ENCODE results near the gene SERPING1. TPM values are rescaled to one million over a fixed set of nuclear protein-coding genes. Genes with fewer than 3 reads are reported as not detected.

SERPING1 gene
- total RNA-seq, 1 donor from 2014 or later: 94.6 TPM

GRCh38 chr11:57646799-57647303, 49.4 kb downstream of the SERPING1 start:
- no peaks in the 10 kb centered on the region for H3K36me3 ChIP-seq
- intact Hi-C loops (cut with micrococcal nuclease): no loop called here
- peaks cover 64% of the 10 kb centered on the region for H3K27me3 ChIP-seq (ENCODE audit: low read depth)
- H3K4me3 ChIP-seq: peak overlapping the region; percentile 3
- no peak for DNase-seq
- H3K9me3 ChIP-seq (replicated peaks): no peaks in the 10 kb centered on the region
- H3K27ac ChIP-seq (replicated peaks): peak overlapping the region; percentile 77
- peaks cover 62% of the 10 kb centered on the region for H3K4me1 ChIP-seq
- TF ChIP-seq CTCF (IDR thresholded peaks at IDR 0.05; ENCODE audit: borderline replicate concordance): no peak

GRCh38 chr11:57647372-57647771, 49.9 kb downstream of the SERPING1 start:
- H3K27me3 ChIP-seq (ENCODE audit: low read depth): peaks cover 68% of the 10 kb centered on the region
- intact Hi-C loops (cut with micrococcal nuclease): no loop called here
- DNase-seq: no peak
- H3K4me1 ChIP-seq: peaks cover 62% of the 10 kb centered on the region
- no peaks in the 10 kb centered on the region for H3K9me3 ChIP-seq (replicated peaks)
- H3K4me3 ChIP-seq: no peak overlapping the region
- no peaks in the 10 kb centered on the region for H3K36me3 ChIP-seq
- H3K27ac ChIP-seq (replicated peaks): peak overlapping the region; percentile 77
- no peak for TF ChIP-seq CTCF (IDR thresholded peaks at IDR 0.05; ENCODE audit: borderline replicate concordance)

- Histone ChIP-seq H3K27ac (replicated peaks) (no peak overlapping the region), H3K9me3 (replicated peaks) (no peaks in the 10 kb centered on the region), H3K36me3 (no peaks in the 10 kb centered on the region), H3K27me3 (ENCODE audit: low read depth) (peaks cover 72% of the 10 kb centered on the region), H3K4me1 (peaks cover 62% of the 10 kb centered on the region), H3K4me3 (peak overlapping the region; percentile 62)
- TF ChIP-seq CTCF (IDR thresholded peaks at IDR 0.05; ENCODE audit: borderline replicate concordance): no peak
- intact Hi-C loops (cut with micrococcal nuclease): no loop called here
- no peak for DNase-seq
These were observed 50.7 kb downstream of the SERPING1 start for GRCh38 chr11:57647960-57648800.

GRCh38 chr11:57648801-57649735, 51.6 kb downstream of the SERPING1 start:
- H3K36me3 ChIP-seq: no peaks in the 10 kb centered on the region
- no peak for TF ChIP-seq CTCF (IDR thresholded peaks at IDR 0.05; ENCODE audit: borderline replicate concordance)
- H3K4me1 ChIP-seq: peaks cover 57% of the 10 kb centered on the region
- no peaks in the 10 kb centered on the region for H3K9me3 ChIP-seq (replicated peaks)
- H3K4me3 ChIP-seq: peak overlapping the region; percentile 62
- peaks cover 72% of the 10 kb centered on the region for H3K27me3 ChIP-seq (ENCODE audit: low read depth)
- DNase-seq: no peak
- intact Hi-C loops (cut with micrococcal nuclease): no loop called here
- peak overlapping the region; percentile 48 for H3K27ac ChIP-seq (replicated peaks)
